Common myeloid progenitor, CD34-positive (primary cell): ENCODE measurements around the gene PRKX.

Source experiments
- CTCF ChIA-PET: fragments of 350-600 bp; sonication (Branson Sonifier 250); formaldehyde crosslinking; loops from one replicate; lab custom pipeline; 2021; ENCODE audit warnings: antibody characterized with exemption; lab: Charles Lee
- POLR2A ChIA-PET: fragments of 350-600 bp; sonication (Branson Sonifier 250); formaldehyde crosslinking; loops from one replicate; lab custom pipeline; 2021; ENCODE audit warnings: antibody characterized with exemption; lab: Charles Lee
- DNase-seq, 3 donors: peaks; one replicate each; pipeline versions ENCODE4 v3.0.0 to v3.0.0-alpha.2; 2013
- H3K27ac ChIP-seq, 2 experiments: 1 replicate in 1 of 2; 2 replicates in 1 of 2; pipeline ENCODE4 v1.7.0; 2013; ENCODE audit warnings: inconsistent platforms in 2 of 2, low read length in 2 of 2, mild to moderate bottlenecking in 2 of 2, low read depth in 1 of 2, moderate library complexity in 1 of 2; ENCODE audit not compliant: severe bottlenecking in 2 of 2, insufficient read depth in 1 of 2, poor library complexity in 1 of 2
- H3K27me3 ChIP-seq, 5 experiments: replicated peaks in 2 of 5; 1 replicate in 3 of 5; 2 replicates in 2 of 5; pipeline versions ENCODE4 v1.6.1 to v1.7.0; 2013; ENCODE audit warnings: low read length in 4 of 5, mild to moderate bottlenecking in 2 of 5, moderate library complexity in 2 of 5, inconsistent platforms in 1 of 5; ENCODE audit not compliant: insufficient read depth in 5 of 5, control insufficient read depth in 4 of 5
- H3K36me3 ChIP-seq, 4 experiments: 1 replicate in 2 of 4; 2 replicates in 2 of 4; pipeline versions ENCODE4 v1.6.1 to v1.7.0; 2013; ENCODE audit warnings: low read length in 3 of 4, control low read depth in 1 of 4, mild to moderate bottlenecking in 1 of 4; ENCODE audit not compliant: control insufficient read depth in 4 of 4, insufficient read depth in 4 of 4
- H3K4me1 ChIP-seq, 4 experiments: 1 replicate in 3 of 4; 2 replicates in 1 of 4; pipeline versions ENCODE4 v1.6.1 to v1.7.1; 2013; ENCODE audit warnings: low read length in 3 of 4, mild to moderate bottlenecking in 3 of 4, control low read depth in 1 of 4, inconsistent platforms in 1 of 4, moderate library complexity in 1 of 4; ENCODE audit not compliant: control insufficient read depth in 4 of 4, insufficient read depth in 4 of 4; ENCODE audit errors: control extremely low read depth in 1 of 4
- H3K4me3 ChIP-seq, 7 experiments: 1 replicate in 4 of 7; 2 replicates in 3 of 7; pipeline versions ENCODE4 v1.5.1 to v1.7.0; 2013; ENCODE audit warnings: mild to moderate bottlenecking in 7 of 7, low read length in 6 of 7, moderate library complexity in 6 of 7, inconsistent platforms in 2 of 7, low read depth in 2 of 7, control low read depth in 1 of 7; ENCODE audit not compliant: insufficient read depth in 4 of 7, control insufficient read depth in 1 of 7; ENCODE audit errors: extremely low read depth in 1 of 7
- H3K9me3 ChIP-seq, 5 experiments: 1 replicate in 4 of 5; 2 replicates in 1 of 5; pipeline versions ENCODE4 v1.6.1 to v1.7.1; 2013; ENCODE audit warnings: low read length in 4 of 5, mild to moderate bottlenecking in 2 of 5, inconsistent platforms in 1 of 5, low read depth in 1 of 5, moderate library complexity in 1 of 5; ENCODE audit not compliant: control insufficient read depth in 4 of 5, insufficient read depth in 2 of 5; ENCODE audit errors: control extremely low read depth in 1 of 5
- WGBS: methylation state at CpG from one replicate; pipeline ENCODE4 v1.1.5; 2013; ENCODE audit not compliant: insufficient coverage; 5-methylcytosine and 5-hydroxymethylcytosine counted together

PRKX gene

DNA sequence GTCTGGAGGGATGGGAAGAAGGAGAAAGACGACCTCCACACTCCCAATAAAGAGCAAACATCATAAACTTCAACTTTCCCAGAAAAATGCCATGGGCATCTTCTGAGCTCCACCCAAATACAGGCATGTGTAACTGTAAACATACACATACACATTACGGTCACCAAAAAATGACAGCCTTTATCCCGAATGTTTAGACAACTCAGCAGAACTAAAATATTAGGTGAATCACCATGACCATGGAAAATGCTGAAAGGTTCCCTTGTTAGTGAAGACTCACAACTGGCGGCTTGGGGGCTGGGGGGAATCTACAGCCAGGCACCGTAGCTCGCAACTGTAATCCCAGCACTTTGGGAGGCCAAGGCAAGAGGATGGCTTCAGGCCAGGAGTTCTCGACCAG, 33.0 kb downstream of the PRKX start:
- Histone ChIP-seq H3K4me3 (no peak overlapping the region), H3K36me3 (no peaks in the 10 kb centered on the region), H3K4me1 (peaks cover 4 to 16% (median 9%) of the 10 kb centered on the region in 4 experiments), H3K27me3 (no peaks in the 10 kb centered on the region), H3K27ac (no peak overlapping the region), H3K9me3 (no peaks in the 10 kb centered on the region)
- POLR2A ChIA-PET, result no interaction called here
- CTCF ChIA-PET, result interaction anchor here (0.9 to 1.2 kb wide), 2 partner anchors 12 to 19 kb away, joined by 3 read pairs; no protein-coding TSS in a partner anchor
- DNase-seq, result no peak
- 96% methylated on average over 4 of the region's 7 CpGs for WGBS

DNA sequence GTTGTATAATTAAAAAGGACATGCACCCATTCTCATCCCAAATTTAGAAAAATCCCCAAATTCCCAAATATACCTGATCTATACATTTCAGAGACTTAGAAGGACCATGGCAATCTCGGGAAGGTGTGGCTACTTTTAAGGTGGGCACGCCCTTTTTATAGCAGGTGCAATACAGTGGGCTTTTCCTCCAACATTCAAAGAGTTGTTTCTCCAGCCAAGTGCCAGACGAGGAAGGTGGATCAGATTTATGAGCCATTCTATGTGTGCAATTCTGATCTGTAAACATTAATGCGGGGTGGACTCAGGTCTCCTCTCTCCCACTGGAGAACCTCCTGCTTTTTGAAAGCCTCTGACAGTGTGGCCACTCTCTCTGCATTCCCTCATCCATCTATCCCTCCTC, 33.8 kb downstream of the PRKX start:
- no peak for DNase-seq
- Histone ChIP-seq H3K27me3 (no peaks in the 10 kb centered on the region), H3K36me3 (no peaks in the 10 kb centered on the region), H3K27ac (no peak overlapping the region), H3K4me3 (no peak overlapping the region), H3K9me3 (no peaks in the 10 kb centered on the region), H3K4me1 (peaks cover 4 to 22% (median 9%) of the 10 kb centered on the region in 4 experiments)
- ChIA-PET CTCF (interaction anchor here (1.2 kb wide), 1 partner anchor 19 kb away, joined by 3 read pairs; no protein-coding TSS in a partner anchor), POLR2A (no interaction called here)
- no CpG with 5 or more reads among the region's 4 CpGs for WGBS

DNA sequence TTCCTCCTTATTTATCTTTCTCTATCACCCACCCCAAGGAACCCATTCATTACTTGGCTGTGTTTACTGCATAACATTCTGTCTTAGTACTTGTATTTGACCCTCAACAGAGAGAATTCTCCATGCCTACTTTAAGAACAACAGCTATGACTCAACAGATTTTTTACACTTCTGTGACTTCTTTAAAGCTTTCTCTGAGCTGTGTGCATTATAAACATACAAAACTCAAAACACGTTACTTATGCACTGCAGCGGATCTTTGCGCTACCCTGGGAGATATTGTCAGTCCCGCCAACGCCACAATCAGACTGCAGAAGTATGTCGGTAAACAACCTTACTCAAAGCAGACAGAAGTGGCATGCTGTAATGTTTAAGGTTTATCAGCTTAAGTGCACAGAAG, 35.1 kb downstream of the PRKX start:
- peaks cover 0 to 7% (median 7%) of the 10 kb centered on the region in 4 experiments for H3K36me3 ChIP-seq
- peaks cover 4 to 22% (median 9%) of the 10 kb centered on the region in 4 experiments for H3K4me1 ChIP-seq
- peak overlapping the region in 1 of 7 experiments; percentile 28 for H3K4me3 ChIP-seq
- ChIA-PET CTCF (interaction anchor here (1.3 kb wide), 1 partner anchor 17 kb away, joined by 3 read pairs; no protein-coding TSS in a partner anchor), POLR2A (no interaction called here)
- DNase-seq, result peak in 2 of 3 donors; percentile 62 to 71
- WGBS, result no CpG with 5 or more reads among the region's 6 CpGs
- no peaks in the 10 kb centered on the region for H3K9me3 ChIP-seq
- H3K27me3 ChIP-seq, result no peaks in the 10 kb centered on the region
- no peak overlapping the region for H3K27ac ChIP-seq

DNA sequence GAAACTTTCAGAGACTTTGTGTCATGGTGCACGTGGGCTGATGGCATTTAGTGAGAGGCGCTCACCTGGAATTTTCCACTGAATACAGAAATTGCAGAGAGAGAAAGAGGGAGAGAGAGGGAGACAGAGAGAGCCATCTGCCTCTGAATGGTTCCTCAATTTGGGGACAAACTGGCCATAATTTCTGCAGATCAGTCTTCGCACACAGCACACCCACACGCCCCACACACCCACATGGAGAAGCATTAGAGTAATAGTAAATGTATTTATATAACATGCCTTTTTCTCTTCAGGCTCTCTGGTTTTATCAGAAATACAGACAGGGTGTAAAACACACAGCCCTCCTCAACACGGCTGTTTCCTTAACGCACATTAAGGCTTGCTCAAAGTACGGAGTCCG, 38.6 kb downstream of the PRKX start:
- peaks cover 0 to 24% (median 21%) of the 10 kb centered on the region in 4 experiments for H3K36me3 ChIP-seq
- no peak overlapping the region for H3K27ac ChIP-seq
- DNase-seq, result no peak
- ChIA-PET CTCF (no interaction called here), POLR2A (no interaction called here)
- no peak overlapping the region for H3K4me3 ChIP-seq
- WGBS, result 95% methylated on average over 2 of the region's 8 CpGs
- H3K27me3 ChIP-seq, result no peaks in the 10 kb centered on the region
- peaks cover 4 to 22% (median 9%) of the 10 kb centered on the region in 4 experiments for H3K4me1 ChIP-seq
- H3K9me3 ChIP-seq, result no peaks in the 10 kb centered on the region

DNA sequence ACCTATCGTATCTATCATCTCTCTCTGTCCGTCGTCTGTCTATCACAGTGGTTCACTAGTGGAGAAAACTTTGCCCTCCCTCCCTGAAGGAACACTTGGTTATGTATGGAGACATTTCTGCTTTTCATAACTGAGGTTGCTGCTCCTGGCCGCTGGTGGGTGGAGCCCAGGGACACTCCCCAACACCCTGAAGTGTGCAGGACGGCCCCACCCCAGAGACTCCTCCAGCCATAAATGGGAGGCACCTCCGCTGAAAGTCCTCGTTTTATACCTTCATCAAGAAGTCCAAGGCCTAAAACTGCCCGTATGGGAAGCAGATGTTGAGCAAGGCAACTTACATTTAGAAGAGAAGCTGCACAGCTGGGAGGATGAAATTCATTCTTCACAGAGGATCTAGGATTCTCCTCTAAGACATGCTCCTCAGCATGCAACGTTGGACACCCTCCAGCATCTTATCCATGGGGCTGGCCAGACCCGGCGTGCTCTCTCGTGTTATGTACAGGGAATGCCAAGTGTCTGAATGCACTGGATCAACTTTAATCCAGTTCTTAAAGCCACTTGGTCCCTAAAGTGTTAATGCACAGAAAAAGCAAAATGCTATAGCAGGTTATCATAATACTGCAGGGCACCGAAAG, 43.5 kb downstream of the PRKX start:
- no peak overlapping the region for H3K27ac ChIP-seq

DNA sequence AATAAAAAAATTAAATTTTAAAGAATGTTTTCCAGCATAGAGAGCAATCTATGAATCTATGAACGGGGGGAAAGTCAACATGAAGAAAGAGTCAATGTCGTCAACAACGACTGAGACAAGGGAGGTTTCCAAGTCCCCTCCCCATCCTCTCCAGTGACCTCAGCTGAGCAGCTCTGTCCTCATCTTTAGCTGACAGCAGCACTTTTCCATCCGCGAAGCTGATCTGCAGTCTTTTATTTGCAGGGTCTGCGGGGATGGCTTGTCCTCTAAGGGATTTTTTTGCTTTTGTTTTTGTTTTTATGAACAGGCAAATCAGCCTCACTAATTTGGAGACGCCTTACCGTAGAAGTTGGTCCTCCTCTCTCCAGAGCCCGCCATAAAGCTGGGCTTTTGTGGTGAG, 46.5 kb downstream of the PRKX start:
- ChIA-PET CTCF (interaction anchor here (0.6 kb wide), 1 partner anchor 851 kb away, joined by 3 read pairs; no protein-coding TSS in a partner anchor), POLR2A (no interaction called here)
- no peaks in the 10 kb centered on the region for H3K27me3 ChIP-seq
- peaks cover 3 to 22% (median 14%) of the 10 kb centered on the region in 4 experiments for H3K36me3 ChIP-seq
- no peak for DNase-seq
- H3K9me3 ChIP-seq, result no peaks in the 10 kb centered on the region
- H3K27ac ChIP-seq, result no peak overlapping the region
- 80% methylated on average over 1 of the region's 9 CpGs for WGBS
- H3K4me3 ChIP-seq, result no peak overlapping the region
- H3K4me1 ChIP-seq, result peaks cover 0 to 16% (median 7%) of the 10 kb centered on the region in 4 experiments

More for the DNA sequence above, 43.5 kb downstream of the PRKX start:
- Histone ChIP-seq H3K4me1 (peaks cover 0 to under 1% (median 0%) of the 10 kb centered on the region in 4 experiments), H3K36me3 (peaks cover 2 to 41% (median 31%) of the 10 kb centered on the region in 4 experiments), H3K9me3 (no peaks in the 10 kb centered on the region), H3K4me3 (no peak overlapping the region), H3K27me3 (no peaks in the 10 kb centered on the region)
- DNase-seq, result no peak
- ChIA-PET CTCF (interaction anchor here (1.0 to 1.5 kb wide), 2 partner anchors 10 to 25 kb away, joined by 3 to 4 read pairs; no protein-coding TSS in a partner anchor), POLR2A (no interaction called here)
- 100% methylated on average over 10 of the region's 13 CpGs for WGBS

DNA sequence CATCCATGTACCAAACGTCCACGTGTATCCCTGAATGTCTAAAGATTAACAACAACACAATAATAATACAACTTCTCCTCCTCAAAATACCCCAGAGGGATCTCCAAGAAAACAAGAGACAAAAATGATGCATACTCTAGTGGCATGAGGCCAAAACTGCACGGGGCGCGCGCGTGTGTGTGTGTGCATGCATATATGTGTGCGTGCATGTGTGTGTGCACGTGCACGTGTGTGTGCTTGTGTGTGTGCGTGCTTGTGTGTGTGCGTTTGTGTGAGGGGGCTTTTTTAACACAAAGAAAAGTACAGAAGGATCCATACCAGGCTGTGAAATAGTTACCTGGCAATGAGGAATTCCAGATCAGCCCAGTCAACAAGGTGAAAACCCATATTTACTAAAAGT, 48.5 kb downstream of the PRKX start:
- DNase-seq, result no peak
- WGBS, result 98% methylated on average over 11 of the region's 12 CpGs
- Histone ChIP-seq H3K27ac (no peak overlapping the region), H3K9me3 (no peaks in the 10 kb centered on the region), H3K4me3 (no peak overlapping the region), H3K4me1 (peaks cover 0 to 18% (median 7%) of the 10 kb centered on the region in 4 experiments), H3K36me3 (peaks cover 3 to 22% (median 11%) of the 10 kb centered on the region in 4 experiments), H3K27me3 (no peaks in the 10 kb centered on the region)
- POLR2A ChIA-PET, result no interaction called here
- CTCF ChIA-PET, result no interaction called here
